NCI-H69 (cell line): ENCODE data around the gene H3-3A.
A peak's percentile ranks its signal among the peaks of the same experiment; 100 is the strongest.

Source experiments
- DNase-seq: peaks from one replicate; lab custom pipeline; 2025; lab: John Stamatoyannopoulos, UW

Gene H3-3A

DNA sequence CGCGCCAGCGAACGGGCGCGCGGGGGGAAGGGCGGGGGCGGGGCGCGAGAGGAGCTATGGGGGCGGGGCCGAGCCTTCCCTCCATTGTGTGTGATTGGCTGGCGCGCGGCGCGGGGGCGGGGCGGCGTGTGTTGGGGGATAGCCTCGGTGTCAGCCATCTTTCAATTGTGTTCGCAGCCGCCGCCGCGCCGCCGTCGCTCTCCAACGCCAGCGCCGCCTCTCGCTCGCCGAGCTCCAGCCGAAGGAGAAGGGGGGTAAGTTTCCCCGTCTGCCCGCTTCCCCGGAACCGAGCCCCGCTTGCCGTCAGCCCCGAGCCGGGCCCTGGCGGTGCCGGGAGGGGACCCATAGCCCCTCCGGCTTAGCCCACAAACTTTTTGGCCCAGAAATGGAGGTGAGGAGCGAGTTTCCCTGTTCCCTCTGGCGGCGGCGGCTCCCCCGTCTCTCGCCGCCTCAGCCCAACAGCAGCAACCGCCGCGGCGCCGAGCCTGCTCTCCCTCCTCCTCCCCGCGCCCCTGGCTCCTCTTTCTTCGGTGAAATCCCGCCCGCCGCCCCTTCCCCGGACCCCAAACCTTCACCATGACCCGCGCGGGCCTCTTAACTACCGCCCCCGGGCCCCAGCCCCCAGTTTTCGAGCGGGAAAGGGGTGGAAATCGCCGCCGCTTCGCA is at the start of gene H3-3A:
H3-3A (plus strand) TSS at position 159 of the 666 bp plus-strand sequence. CDS start 1,636 bp downstream, outside the sequence.
- DNase-seq: peak; percentile 98

DNA sequence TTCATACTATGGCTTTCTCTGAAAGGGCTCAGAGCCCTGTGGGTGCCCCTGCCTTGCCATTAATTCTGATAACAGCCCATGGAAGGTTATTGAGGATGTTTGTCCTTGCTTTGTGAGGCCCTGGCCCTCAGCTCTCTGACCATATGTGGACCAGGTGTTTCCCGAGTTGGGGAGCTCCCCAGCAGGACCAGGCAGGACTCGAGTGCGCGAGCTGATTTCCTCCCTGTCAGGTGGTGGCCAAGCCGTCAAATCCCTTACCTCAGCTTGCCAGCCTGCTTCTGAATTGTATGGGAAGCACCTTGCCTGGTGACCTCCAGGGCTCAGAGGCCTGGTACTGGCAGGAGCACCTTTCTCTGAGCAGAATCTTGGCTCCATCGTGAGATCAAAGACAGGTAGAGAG is 45.4 kb upstream of the H3-3A start:
- no peak for DNase-seq

DNA sequence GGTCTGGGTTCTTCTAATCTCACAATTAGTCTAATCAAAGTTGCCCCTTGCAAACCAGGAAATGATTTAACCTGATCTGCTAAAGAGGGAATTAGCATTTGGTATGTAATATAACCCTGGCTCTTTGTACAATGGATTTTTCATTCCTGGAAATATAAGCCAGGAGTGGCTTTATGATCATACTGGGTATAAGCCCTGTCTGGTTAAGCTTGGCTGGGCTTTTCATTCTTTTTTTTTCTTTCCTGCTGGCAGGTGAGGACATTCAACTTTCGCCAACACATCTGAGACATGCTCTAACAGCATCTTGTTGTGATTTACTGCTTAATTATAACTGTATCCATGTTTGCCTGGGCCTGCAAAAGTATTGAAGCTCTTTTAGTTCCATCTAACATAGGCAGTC is 42.9 kb upstream of the H3-3A start:
- DNase-seq: peak; percentile 69

DNA sequence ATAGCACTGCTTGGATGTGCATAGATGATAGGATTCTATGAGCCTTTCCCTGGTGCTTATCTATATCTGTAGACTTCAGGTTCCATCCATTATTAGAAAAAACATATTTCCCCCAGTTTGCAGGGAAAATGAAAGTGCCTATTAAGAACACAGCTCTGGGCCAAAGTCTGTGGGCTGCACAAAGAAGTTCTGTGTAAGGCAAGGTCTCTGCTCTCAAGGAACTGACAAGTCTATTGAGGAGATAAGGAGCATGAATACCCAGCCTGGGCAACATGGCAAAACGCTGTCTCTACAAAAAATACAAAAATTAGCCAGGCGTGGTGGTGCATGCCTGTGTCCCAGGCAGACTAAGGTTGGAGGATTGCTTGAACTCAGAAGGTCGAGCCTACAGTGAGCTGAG is 41.1 kb upstream of the H3-3A start:
- DNase-seq: no peak

DNA sequence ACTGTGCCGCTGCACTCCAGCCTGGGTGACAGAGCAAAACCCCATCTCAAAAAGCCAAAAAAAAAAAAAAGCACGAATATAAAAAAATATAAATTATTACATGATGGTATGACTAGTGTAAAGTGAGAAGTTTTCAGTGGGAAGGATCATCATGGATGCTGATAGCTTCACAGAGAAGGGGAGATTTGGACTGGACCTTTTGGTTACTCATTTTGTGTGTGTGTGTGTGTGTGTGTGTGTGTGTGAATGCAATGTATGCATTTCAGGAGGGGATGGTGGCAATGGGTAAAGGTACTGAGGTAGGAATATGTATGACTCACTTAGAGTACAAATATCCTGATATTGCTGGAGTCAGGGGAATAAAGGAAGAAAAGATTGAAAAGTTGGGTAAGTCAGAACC is 40.7 kb upstream of the H3-3A start:
- DNase-seq: no peak

DNA sequence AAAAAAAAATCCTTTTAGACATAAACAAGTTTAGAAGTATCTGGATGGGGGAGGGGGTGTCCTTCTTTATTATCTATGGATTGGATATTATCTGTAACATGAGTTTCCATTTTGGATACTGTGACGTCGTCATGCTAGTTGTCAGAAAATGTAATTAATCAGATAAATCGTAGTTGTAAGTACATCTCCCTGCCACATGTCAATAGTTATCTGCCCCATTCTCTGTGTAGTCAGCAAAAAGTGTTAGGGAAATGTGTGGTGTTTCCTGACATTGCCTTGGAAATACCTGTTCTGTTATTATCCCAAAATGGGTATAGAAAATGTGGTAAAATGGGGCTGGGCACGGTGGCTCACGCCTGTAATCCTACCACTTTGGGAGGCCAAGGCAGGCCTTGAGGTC is 38.8 kb upstream of the H3-3A start:
- DNase-seq: no peak

DNA sequence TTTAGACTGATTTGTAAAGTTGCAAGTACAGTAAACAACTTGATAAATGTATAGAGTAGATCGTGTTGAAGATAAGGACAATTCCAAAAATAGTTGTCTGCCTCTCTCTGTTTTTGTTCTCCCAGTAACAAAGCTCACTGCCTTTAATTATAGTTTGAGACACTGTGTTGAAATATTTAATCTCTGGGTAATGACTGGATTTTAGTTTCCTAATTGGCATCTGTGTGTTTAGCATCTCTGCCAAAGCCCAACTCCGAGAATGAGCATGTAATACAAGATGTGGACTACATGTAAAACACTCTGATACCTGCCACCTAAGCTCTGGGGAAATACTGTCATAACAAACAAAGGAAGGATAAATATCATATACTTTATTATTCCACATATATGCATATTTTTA is 35.7 kb upstream of the H3-3A start:
- peak; percentile 74 for DNase-seq

DNA sequence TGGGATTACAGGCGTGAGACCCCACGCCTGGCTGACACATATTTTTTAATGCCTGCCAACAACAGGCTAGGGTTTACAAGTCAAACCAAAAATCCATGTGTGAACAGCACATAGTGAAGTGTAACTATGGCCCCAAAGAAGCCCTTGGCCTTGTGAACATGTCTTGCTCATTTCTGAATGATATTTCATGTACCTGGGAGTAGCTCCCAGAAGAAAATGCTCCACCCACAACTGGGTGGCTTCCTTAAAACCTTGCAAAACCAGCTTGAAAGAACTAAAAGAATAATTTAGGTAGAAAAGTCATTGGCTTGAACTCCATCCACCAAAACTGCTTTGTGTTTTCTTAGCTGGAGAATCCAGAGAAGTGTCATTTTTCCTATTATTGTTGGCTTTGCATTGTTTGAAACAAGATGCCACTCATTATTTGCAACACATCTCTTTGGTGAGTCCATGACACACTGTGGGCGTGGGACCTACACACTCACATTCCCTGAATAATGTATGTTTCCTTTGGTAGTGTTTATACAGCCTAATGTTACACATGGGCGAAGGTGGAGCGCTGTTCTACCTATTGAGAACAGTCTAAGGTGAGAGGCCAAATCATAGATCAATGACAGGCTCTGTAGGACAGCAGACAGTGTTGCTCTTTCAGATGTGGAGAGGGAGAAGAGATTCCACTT is 34.8 kb upstream of the H3-3A start:
- peak; percentile 40 for DNase-seq

DNA sequence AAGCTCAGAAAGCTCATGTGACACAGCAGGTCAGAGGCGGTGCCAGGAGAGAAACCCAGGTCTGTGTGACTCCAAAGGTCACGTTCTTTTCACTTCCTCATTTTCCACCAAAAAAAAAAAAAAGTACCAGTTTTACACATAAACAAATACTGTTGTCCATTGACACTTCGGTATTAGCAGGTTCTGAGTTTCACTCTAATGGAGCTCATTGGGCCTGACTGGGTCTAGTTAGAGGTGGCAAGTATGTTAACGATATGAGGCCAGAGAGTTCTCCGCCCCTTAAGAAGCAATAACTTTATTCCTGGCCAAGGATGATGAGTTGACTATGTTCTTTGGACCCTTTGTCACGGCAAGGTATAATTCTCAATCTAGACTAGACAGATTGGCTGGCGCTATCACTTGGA is 33.4 kb upstream of the H3-3A start:
- no peak for DNase-seq

DNA sequence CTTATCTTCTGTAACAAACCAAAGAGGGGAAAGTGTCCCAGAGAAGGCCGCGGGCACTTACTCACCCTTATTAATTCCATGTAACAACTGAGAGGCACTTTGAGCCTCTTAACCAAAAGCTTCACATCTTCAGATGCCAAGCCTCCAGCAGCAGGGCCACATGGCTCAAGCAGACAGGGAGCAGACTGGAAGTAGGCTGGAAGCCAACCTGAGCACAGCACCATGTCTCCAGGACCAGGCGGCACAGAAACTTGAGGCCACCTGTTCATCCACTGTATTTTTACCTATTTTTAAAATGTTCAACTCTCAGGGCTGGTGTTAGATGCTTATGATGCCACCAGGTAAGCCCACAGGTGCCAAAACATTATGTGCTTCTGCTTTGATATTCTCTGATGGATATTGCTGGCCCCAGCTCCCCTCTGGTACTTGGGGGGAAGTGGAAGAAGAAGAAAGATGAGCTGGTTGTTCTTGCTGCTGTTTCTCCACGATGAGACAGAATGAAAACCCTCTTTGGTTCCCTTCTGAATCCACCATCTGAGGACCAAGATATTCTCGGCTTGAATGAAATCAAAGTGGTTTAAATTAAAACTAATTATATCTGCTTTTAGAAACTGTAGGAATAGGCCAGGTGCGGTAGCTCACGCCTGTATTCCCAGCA is 32.8 kb upstream of the H3-3A start:
- DNase-seq: no peak

DNA sequence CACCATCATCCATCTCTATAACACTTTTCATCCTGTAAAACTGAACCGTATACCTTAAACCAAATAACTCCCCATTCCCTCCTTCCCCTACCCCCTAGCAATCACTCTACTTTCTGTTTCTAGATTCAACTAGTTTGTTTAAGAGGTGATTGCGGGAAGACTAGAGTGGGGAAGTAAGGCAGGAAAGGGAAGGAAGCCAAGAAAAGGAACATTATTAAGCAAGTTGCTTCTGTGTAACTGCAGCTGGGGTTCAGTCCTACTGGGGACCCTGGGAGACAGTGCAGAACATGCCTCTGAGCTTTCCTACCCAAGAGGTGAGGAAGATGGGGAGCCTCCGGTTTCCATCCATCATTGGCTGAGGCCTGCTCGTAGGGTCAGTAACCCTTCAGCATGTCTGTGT is 28.9 kb upstream of the H3-3A start:
- DNase-seq: no peak

DNA sequence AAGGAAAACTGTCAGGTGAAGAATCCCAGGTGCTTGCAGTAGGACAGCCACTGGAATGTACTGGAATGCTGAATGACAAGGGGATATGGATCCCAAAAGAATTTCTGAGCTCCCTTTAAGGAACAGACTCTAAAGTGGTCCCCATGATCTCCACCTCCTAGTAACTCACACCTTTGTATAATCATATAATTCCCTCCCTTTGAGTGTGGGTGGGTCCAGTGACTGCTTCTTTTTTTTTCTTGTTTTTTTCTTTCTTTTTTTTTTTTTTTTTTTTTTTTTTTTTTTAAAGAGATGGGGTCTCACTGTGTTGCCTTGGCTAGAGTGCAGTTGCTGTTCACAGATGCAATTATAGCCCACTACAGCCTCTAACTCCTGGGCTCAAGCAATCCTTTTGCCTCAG is 28.5 kb upstream of the H3-3A start:
- no peak for DNase-seq

DNA sequence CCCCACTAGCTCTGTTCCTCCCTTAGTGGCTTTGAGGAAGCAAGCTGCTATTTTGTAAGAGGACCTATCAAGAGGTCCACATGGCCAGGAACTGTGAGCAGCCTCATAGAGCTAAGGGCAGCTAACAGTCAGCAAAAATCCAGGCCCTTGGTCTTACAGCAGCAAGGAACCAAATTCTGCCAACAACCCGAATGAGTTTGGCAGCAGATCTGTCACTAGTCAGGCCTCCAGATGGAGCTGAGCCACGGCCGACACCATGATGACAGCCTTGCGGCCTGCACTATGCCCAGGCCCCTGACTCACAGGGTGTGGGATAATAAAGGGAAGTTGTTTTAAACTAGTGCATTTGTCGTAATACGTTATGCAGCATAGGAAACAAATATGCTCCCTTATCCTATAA is 28.0 kb upstream of the H3-3A start:
- no peak for DNase-seq

DNA sequence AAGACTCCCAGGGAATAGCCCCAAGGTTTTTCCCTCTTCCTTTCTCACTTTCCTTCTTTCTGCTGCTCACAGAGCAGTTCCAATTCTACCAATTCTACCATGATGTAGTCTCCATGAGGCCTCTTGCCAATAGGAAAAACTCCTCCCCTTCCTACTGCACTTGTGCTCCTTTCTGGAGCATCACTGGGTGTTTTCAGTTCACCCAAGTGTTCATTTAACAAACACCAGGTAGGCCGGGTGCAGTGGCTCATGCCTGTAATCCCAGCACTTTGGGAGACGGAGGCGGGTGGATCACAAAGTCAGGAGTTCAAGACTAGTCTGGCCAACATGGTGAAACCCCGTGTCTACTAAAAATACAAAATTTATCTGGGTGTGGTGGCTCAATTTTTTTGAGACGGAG is 26.6 kb upstream of the H3-3A start:
- DNase-seq: no peak

DNA sequence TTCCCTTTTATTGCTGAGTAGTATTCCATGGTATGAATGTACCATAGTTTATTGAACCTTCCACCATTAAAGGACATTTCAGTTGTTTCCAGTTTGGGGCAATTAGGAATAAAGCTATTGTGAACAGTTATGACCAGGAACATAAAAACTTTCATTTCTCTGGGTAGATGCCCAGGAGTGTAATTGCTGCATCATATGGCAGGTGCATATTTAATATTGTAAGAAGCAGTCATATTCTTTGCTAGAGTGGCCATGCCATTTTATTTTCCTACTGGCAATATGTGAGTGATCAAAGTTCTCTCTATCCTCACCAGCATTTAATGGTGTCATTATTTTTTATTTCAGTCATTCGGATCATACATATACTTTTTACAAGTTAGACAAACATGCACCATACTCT is 23.9 kb upstream of the H3-3A start:
- DNase-seq: no peak

DNA sequence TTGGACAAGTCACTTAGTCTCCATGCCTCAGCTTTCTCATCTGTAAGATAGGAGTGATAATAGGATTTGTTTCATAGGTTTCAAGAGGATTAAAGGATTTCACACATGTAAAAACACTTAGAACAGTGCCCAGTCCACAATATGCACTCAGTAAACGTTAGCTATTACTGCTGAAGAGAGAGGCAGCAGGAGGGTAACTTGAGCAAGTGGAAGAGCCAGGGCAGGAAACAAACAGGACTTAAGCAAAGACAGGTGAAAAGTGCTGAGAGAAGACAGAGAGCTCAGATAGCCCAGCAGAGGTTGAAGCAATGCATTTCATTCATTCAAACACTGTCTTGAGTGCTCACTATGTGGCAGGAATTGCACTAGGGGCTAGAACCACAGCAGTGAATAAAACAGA is 21.1 kb upstream of the H3-3A start:
- DNase-seq: no peak

DNA sequence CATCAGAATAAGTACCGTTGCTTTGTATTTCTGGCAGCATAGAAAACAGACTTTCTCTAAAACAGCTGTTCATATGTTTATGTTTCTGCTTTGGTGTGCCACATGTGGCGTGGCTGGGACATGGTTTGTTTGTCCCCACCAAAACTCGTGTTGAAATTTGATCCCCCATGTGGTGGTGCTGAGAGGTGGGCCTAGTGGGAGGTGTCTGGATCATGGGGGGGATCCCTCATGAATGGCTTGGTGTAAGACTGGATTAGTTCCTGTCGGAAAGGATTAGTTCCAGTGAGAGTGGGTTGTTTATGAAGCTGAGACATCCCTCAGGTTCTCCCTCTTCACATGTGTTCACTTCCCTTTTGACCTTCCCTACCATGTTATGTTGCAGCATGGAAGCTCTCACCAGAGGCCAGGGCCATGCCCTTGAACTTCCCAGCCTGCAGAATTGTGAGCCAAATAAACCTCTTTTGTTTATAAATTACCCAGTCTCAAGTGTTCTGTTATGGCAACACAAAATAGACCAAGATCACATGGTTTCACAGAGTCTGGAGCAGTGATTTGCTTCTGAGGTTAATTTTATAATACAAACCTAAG is 17.9 kb upstream of the H3-3A start:
- no peak for DNase-seq

DNA sequence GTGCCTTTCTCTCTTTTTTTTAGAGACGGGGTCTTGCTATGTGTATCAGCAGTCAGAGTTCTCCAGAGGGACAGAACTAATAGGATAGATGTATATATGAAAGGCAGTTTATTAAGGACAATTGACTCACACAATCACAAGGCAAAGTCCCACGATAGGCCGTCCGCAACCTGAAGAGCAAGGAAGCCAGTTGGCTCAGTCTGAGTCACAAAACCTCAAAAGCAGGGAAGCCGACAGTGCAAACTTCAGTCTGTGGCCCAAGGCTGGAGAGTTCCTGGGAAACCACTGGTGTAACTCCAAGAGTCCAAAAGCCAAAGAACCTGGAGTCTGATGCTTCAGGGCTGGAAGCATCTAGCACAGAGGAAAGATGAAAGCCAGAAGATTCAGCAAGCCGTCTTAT is 16.3 kb upstream of the H3-3A start:
- DNase-seq: no peak

DNA sequence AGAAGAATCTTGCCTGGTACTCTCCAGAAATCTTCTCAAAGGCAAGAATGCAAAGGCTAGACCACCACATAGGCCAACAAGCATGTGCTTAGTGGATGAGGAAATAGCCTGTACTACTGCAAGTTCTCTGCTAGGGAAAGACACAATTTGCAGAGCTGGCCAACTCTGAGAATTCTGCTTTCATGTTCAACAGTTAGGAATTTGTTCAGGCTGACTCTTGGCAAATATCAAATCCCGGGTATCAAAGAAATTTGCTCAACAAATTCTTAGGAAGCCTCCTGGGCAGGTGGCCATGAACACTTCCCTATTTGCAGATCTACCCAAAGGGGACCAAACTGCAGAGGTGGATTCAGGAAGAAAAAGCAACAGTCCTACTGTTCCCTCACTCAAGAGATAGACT is 15.0 kb upstream of the H3-3A start:
- DNase-seq: no peak

DNA sequence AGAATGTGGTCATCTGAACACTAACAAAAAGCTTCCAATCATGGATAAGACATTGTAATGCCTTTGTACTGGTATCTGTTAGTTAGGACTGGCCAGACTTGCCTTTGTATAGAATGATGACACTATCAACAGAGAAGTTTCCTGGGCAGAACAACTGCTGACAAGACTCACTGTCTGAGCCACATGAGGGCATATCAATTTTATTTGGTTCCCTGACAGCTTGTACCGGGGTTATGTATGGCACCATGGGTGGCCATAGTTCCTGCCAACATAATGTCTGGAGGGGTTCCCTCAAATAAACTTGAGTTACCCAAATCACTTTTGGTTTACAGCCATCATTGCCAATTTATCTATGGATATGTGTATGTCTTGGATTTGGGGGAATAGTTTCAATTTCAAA is 13.6 kb upstream of the H3-3A start:
- no peak for DNase-seq

DNA sequence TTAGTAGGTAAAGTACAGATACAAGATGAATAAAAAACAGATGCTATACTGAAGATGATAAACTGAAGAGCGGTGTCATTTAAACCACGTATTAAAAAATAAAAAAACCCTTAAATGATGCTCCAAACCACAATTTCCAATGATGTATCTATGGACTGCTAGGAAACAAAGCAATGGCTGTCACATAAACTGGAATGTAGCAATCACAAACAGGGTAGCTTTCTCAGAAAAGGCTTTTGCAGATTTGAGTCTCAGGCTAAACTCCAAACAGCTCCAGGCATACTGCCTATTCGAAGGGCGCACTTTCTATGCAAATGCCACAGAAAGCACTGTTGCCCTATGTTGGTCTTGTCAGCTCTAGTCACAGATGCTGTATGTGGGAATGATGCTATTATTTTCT is 12.4 kb upstream of the H3-3A start:
- DNase-seq: no peak

DNA sequence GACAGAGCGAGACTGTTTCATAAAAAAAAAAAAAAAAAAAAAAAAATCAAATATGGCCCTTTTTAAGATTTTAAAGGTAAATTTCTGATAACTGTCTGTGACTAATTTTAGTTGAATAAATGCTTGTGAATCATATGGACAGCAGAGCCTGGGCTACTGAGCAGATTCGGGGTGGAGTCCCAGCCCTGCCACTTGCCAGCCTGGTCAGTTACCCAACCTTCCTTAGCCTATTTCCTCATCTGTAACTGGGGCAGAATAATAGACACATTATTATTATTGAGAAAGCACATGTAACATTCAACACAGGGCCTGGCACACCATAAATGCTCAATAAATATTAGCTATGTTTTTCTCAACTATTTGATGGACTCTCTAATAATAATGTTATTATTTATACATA is 11.2 kb upstream of the H3-3A start:
- no peak for DNase-seq

DNA sequence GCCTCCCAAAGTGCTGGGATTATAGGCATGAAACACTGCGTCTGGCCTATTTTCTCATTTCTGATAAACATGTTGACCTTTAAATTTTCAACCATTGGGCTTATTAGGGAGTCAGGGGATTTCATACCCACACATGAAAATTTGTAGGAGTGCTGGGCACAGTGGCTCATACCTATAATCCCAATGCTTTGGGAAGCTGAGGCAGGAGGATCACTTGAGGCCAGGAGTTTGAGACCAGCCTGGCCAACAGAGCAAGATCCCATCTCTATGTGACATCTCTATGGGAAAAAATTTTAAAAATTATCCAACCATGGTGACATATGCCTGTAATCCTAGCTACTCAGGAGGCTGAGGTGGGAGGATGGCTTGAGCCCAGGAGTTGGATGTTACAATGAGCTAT is 10.5 kb upstream of the H3-3A start:
- no peak for DNase-seq
